HepG2 (cell line): Measurements from ENCODE around the gene ST13. TPM values are rescaled to one million over a fixed set of nuclear protein-coding genes. Genes with fewer than 3 reads are reported as not detected.

Source experiments
- ATAC-seq: fragments of 200-7000 bp; cut with Tn5 transposase; 3 replicates; pipeline ENCODE4 v1.9.1; 2020; ENCODE audit warnings: mild to moderate bottlenecking, moderate library complexity
- BruUV-seq: library from RNA; stranded (reverse); fragments of 400-500 nt; replicated peaks from 2 replicates; lab custom pipeline; 2021; lab: Mats Ljungman, UMichigan
- CTCF ChIA-PET: fragments of 300-600 bp; formaldehyde crosslinking; extraction: SDS; loops from one replicate; lab custom pipeline; 2021; ENCODE audit warnings: low total read pairs, inconsistent platforms, low intra/inter-chr PET ratio; lab: Yijun Ruan, JAX
- POLR2A ChIA-PET: fragments of 350-600 bp; sonication (Branson Sonifier 250); formaldehyde crosslinking; loops from one replicate; lab custom pipeline; 2020; ENCODE audit warnings: antibody characterized with exemption, inconsistent platforms; lab: Yijun Ruan, JAX
- DNase-seq: peaks from one replicate; pipeline ENCODE4 v3.0.0-alpha.2; 2015; ENCODE audit warnings: low spot score
- FAIRE-seq: peaks from 3 replicates; lab custom pipeline; 2011; peaks lifted over from hg19 to GRCh38; lab: Jason Lieb, UNC
- H2AFZ ChIP-seq: one replicate; pipeline ENCODE4 v1.6.1; 2011; ENCODE audit warnings: low read length, inconsistent platforms
- H3K27ac ChIP-seq: fragments of 300-600 bp; 3 replicates; pipeline ENCODE4 v1.8.0; 2011; ENCODE audit warnings: mixed run types, mild to moderate bottlenecking, mixed read lengths, low read length, inconsistent platforms; ENCODE audit not compliant: insufficient read depth; ENCODE audit errors: extremely low read length
- H3K27me3 ChIP-seq, 2 experiments: fragments of 200-600 bp in 1 of 2; 2 replicates in 1 of 2; 3 replicates in 1 of 2; pipeline versions ENCODE4 v1.6.0 to v1.8.0; 2011; ENCODE audit warnings: low read length in 2 of 2, mild to moderate bottlenecking in 2 of 2, moderate library complexity in 2 of 2, inconsistent platforms in 1 of 2; ENCODE audit not compliant: insufficient read depth in 2 of 2, control insufficient read depth in 1 of 2
- H3K36me3 ChIP-seq, 2 experiments: fragments of 200-600 bp in 1 of 2; replicated peaks in 1 of 2; 2 replicates in 1 of 2; 3 replicates in 1 of 2; pipeline versions ENCODE4 v1.5.1 to v1.8.0; 2011; ENCODE audit warnings: low read length in 2 of 2, inconsistent platforms in 1 of 2; ENCODE audit not compliant: insufficient read depth in 2 of 2, control insufficient read depth in 1 of 2
- H3K4me1 ChIP-seq: 2 replicates; pipeline ENCODE4 v1.5.1; 2012; ENCODE audit warnings: low read length, inconsistent platforms; ENCODE audit not compliant: insufficient read depth
- H3K4me2 ChIP-seq: 2 replicates; pipeline ENCODE4 v1.6.0; 2011; ENCODE audit warnings: low read depth, low read length, inconsistent platforms
- H3K4me3 ChIP-seq, 3 experiments: fragments of 200-600 bp in 1 of 3; sonication (generic), shearing (Covaris generic) in 1 of 3; replicated peaks in 1 of 3; 2 replicates each; pipeline ENCODE4 v1.5.1; 2011 to 2016; ENCODE audit warnings: low read length in 3 of 3, inconsistent platforms in 2 of 3, low read depth in 2 of 3, mild to moderate bottlenecking in 2 of 3, control low read depth in 1 of 3, mixed read lengths in 1 of 3; ENCODE audit not compliant: insufficient read depth in 1 of 3
- H3K79me2 ChIP-seq: one replicate; pipeline ENCODE4 v1.6.1; 2011; ENCODE audit warnings: low read length, inconsistent platforms; ENCODE audit not compliant: insufficient read depth
- H3K9ac ChIP-seq: 2 replicates; pipeline ENCODE4 v1.6.0; 2011; ENCODE audit warnings: mild to moderate bottlenecking, low read depth, low read length, inconsistent platforms; ENCODE audit not compliant: insufficient read depth
- H3K9me3 ChIP-seq: 2 replicates; pipeline ENCODE4 v1.5.1; 2012; ENCODE audit warnings: mild to moderate bottlenecking, low read length
- H4K20me1 ChIP-seq: 2 replicates; pipeline ENCODE4 v1.6.0; 2011; ENCODE audit warnings: inconsistent platforms, mild to moderate bottlenecking, low read length, moderate library complexity; ENCODE audit not compliant: insufficient read depth
- CBX2 ChIP-seq, 2 experiments: fragments of 200-600 bp in 1 of 2; sonication (generic); formaldehyde crosslinking in 1 of 2; IDR thresholded peaks; 2 replicates each; pipeline versions ENCODE4 v1.7.0 to v1.8.1; 2018 to 2022; ENCODE audit warnings: low read depth in 2 of 2, low read length in 1 of 2, mild to moderate bottlenecking in 1 of 2, missing genetic modification reagents in 1 of 2
- CREB1 ChIP-seq, 2 experiments: fragments of 450-650 bp in 1 of 2; IDR thresholded peaks; 2 replicates each; pipeline ENCODE4 v1.6.1; 2016 to 2017; ENCODE audit warnings: control low read depth in 1 of 2, mild to moderate bottlenecking in 1 of 2, missing compliant biosample characterization in 1 of 2, missing genetic modification characterization in 1 of 2
- NBN ChIP-seq: fragments of 450-650 bp; conservative IDR thresholded peaks from 2 replicates; pipeline ENCODE4 v1.6.1; 2017
- NCOA5 ChIP-seq: sonication (generic); formaldehyde crosslinking; IDR thresholded peaks from 2 replicates; pipeline ENCODE4 v1.4.0; 2020; ENCODE audit warnings: missing genetic modification reagents
- PAX8 ChIP-seq: sonication (generic); formaldehyde crosslinking; IDR thresholded peaks from 2 replicates; pipeline ENCODE4 v1.8.0; 2022; ENCODE audit warnings: mild to moderate bottlenecking, missing genetic modification reagents, borderline replicate concordance
- PREB ChIP-seq: sonication (generic); formaldehyde crosslinking; IDR thresholded peaks from 2 replicates; pipeline ENCODE4 v1.4.0; 2020; ENCODE audit warnings: missing genetic modification reagents
- ZBTB38 ChIP-seq: sonication (generic); formaldehyde crosslinking; IDR thresholded peaks from 2 replicates; pipeline ENCODE4 v1.5.1; 2020; ENCODE audit warnings: mild to moderate bottlenecking, missing genetic modification reagents
- ZNF564 ChIP-seq: sonication (generic); formaldehyde crosslinking; IDR thresholded peaks from 2 replicates; pipeline ENCODE4 v1.8.1; 2023; ENCODE audit warnings: mild to moderate bottlenecking, missing genetic modification reagents
- ZNF589 ChIP-seq: sonication (generic); formaldehyde crosslinking; conservative IDR thresholded peaks from 2 replicates; pipeline ENCODE4 v1.8.0; 2022; ENCODE audit warnings: mild to moderate bottlenecking, moderate library complexity, missing genetic modification reagents
- ZNF674 ChIP-seq: sonication (generic); formaldehyde crosslinking; IDR thresholded peaks from 2 replicates; pipeline ENCODE4 v1.5.0; 2020; ENCODE audit warnings: low read depth, mild to moderate bottlenecking, missing genetic modification reagents
- ZNF83 ChIP-seq: sonication (generic); formaldehyde crosslinking; IDR thresholded peaks from 2 replicates; pipeline ENCODE4 v1.4.0; 2020; ENCODE audit warnings: missing genetic modification reagents, mild to moderate bottlenecking, borderline replicate concordance
- WGBS: methylation state at CpG from one replicate; pipeline ENCODE4 v1.1.6; 2017; ENCODE audit warnings: low lambda C conversion rate; 5-methylcytosine and 5-hydroxymethylcytosine counted together
- in situ Hi-C: cut with HindIII; loops from 2 replicates; pipeline ENCODE4 v1.10.0; 2017; ENCODE audit warnings: low pct_unique_long_range_greater_than_20kb; ENCODE audit not compliant: extremely low pct_ligation_motif_present
- intact Hi-C: fragments of 100-400 bp; cut with micrococcal nuclease; formaldehyde crosslinking; loops from one replicate; pipeline ENCODE4 v1.10.0; 2022; ENCODE audit not compliant: unreplicated experiment
- polyA plus RNA-seq, 8 experiments: library from polyadenylated mRNA; depleted of rRNA in 3 of 8; stranded (reverse) in 7 of 8; unstranded in 1 of 8; fragments of >200 nt; fragmentation: Illumina TruSeq in 4 of 8; extraction: Trizol in 4 of 8; gene quantifications; 2 replicates each; pipeline versions ENCODE4 v1.2.1 to v1.2.3, GENCODE V29; 2011 to 2016; ENCODE audit warnings: low read depth in 4 of 8, missing spikeins in 1 of 8, mixed read lengths in 1 of 8; ENCODE audit not compliant: insufficient read depth in 1 of 8
- total RNA-seq, 5 experiments: library from RNA; depleted of rRNA; stranded (reverse); fragments of >200 nt; fragmentation: Illumina TruSeq; extraction: Trizol; gene quantifications; 2 replicates each; pipeline ENCODE4 v1.2.3, GENCODE V29; 2016; ENCODE audit warnings: low read depth in 1 of 5
- TF ChIP-seq, protein P1 (sequence below): sonication (generic); formaldehyde crosslinking; IDR thresholded peaks from 2 replicates; pipeline ENCODE4 v1.8.1; 2023; ENCODE audit warnings: missing genetic modification reagents, inconsistent platforms, borderline replicate concordance

ST13 gene
- total and polyA plus RNA-seq, 2 of the 13 experiments (the other 11 are each of a cell fraction or from before 2014, with no cell fraction given): 110 to 274 TPM

DNA sequence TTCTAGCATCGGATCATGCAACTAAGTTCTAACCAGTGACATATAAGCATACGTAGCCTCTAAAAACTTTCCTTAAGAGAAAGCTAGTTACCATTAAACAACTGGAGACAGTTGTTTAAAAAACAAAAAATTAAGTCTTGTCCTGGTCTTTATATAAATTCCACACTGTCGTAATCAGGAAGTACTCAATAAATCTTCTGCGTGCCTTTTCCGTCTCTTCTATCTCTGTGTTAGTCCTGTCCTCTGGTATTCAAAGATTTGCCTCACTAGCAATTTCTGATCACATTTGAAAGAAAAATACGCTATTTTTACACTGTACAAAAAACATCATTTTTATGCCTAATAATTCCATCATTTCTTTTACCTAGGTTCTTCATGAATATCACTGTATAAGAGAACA is 27.3 kb downstream of the ST13 start:
- intact Hi-C loops (no loop called here), in situ Hi-C loops (no loop called here)
- Histone ChIP-seq H3K27me3 (no peaks in the 10 kb centered on the region), H3K9ac (no peak overlapping the region), H3K9me3 (no peaks in the 10 kb centered on the region), H3K4me2 (no peak overlapping the region), H2AFZ (no peak overlapping the region), H3K4me3 (no peak overlapping the region), H3K27ac (no peak overlapping the region), H3K4me1 (peaks cover 21% of the 10 kb centered on the region), H4K20me1 (no peaks in the 10 kb centered on the region)
- 97% methylated on average over 6 of the region's 6 CpGs for WGBS
- DNase-seq (no peak), FAIRE-seq (no peak), ATAC-seq (no peak)
- BruUV-seq: no TSS peak
- ChIA-PET CTCF (no interaction called here), POLR2A (no interaction called here)
- no peak for TF ChIP-seq ZNF589 (CRISPR knock-in tag)
- no peak for TF ChIP-seq ZBTB38 (CRISPR knock-in tag)
- TF ChIP-seq NBN: no peak
- no peak for TF ChIP-seq ZNF674 (CRISPR knock-in tag)
- TF ChIP-seq CREB1 (IDR thresholded peaks at IDR 0.05): no peak
- no peak for TF ChIP-seq CREB1 (CRISPR knock-in tag; IDR thresholded peaks at IDR 0.05)
- TF ChIP-seq CBX2 (IDR thresholded peaks at IDR 0.05; ENCODE audit: low read depth, low read length): no peak
- no peak for TF ChIP-seq CBX2 (CRISPR knock-in tag; IDR thresholded peaks at IDR 0.05; ENCODE audit: low read depth)
- TF ChIP-seq NCOA5 (CRISPR knock-in tag): no peak
- no peak for TF ChIP-seq ZNF83 (CRISPR knock-in tag)
- TF ChIP-seq ZNF564: no peak
- TF ChIP-seq, protein P1, sequence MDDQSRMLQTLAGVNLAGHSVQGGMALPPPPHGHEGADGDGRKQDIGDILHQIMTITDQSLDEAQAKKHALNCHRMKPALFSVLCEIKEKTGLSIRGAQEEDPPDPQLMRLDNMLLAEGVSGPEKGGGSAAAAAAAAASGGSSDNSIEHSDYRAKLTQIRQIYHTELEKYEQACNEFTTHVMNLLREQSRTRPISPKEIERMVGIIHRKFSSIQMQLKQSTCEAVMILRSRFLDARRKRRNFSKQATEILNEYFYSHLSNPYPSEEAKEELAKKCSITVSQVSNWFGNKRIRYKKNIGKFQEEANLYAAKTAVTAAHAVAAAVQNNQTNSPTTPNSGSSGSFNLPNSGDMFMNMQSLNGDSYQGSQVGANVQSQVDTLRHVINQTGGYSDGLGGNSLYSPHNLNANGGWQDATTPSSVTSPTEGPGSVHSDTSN (CRISPR knock-in tag): no peak
- no peak for TF ChIP-seq PREB
- TF ChIP-seq PAX8 (CRISPR knock-in tag): no peak
- TF ChIP-seq, all 625 proteins: peak for 0
- H3K36me3 ChIP-seq: peaks cover 8 to 44% of the 10 kb centered on the region in 2 experiments
- H3K79me2 ChIP-seq: no peaks in the 10 kb centered on the region
